Coronary artery (tissue), 2 donors: ENCODE data around the gene IFNL2.

ENCODE experiments used
- DNase-seq: peaks from one replicate; pipeline ENCODE4 v3.0.0-alpha.2; 2017; ENCODE audit warnings: low spot score
- H3K27ac ChIP-seq, 2 donors: fragments of 200-600 bp; sonication (generic); one replicate each; pipeline ENCODE4 v1.5.1; 2016 to 2019
- H3K4me3 ChIP-seq: fragments of 200-600 bp; sonication (generic); 2 replicates; pipeline ENCODE4 v1.5.1; 2016; ENCODE audit warnings: mild to moderate bottlenecking, moderate library complexity
- CTCF ChIP-seq: fragments of 200-600 bp; sonication (generic); IDR thresholded peaks from one replicate; pipeline ENCODE4 v1.5.1; 2019; ENCODE audit warnings: antibody characterized with exemption

The IFNL2 gene

DNA sequence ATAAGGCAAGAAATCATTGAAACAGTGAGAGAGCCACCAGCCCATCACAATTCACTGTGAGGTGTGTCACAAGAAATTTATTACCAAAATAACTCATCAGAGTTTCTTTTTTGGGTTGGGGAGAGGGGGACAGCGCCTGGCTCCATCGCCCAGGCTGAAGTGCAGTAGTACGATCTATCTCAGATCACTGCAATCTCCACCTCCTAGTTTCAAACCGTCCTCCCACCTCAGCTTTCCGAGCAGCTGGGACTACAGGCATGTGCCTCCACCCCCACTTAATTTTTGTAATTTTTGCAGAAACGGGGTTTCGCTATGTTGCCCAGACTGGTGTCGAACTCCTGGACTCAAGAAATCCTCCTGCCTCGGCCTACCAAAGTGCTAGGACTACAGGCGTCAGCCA is 31.6 kb downstream of the IFNL2 start:
- DNase-seq: no peak
- Histone ChIP-seq H3K4me3 (no peak overlapping the region), H3K27ac (no peak overlapping the region)
- TF ChIP-seq CTCF: no peak

GRCh38 chr19:39301021-39301420 is 32.8 kb downstream of the IFNL2 start:
- Histone ChIP-seq H3K4me3 (no peak overlapping the region), H3K27ac (no peak overlapping the region)
- no peak for TF ChIP-seq CTCF
- no peak for DNase-seq

- no peak for DNase-seq
- Histone ChIP-seq H3K27ac (no peak overlapping the region), H3K4me3 (no peak overlapping the region)
- no peak for TF ChIP-seq CTCF
These were observed 33.4 kb downstream of the IFNL2 start for GRCh38 chr19:39301562-39301961.

DNA sequence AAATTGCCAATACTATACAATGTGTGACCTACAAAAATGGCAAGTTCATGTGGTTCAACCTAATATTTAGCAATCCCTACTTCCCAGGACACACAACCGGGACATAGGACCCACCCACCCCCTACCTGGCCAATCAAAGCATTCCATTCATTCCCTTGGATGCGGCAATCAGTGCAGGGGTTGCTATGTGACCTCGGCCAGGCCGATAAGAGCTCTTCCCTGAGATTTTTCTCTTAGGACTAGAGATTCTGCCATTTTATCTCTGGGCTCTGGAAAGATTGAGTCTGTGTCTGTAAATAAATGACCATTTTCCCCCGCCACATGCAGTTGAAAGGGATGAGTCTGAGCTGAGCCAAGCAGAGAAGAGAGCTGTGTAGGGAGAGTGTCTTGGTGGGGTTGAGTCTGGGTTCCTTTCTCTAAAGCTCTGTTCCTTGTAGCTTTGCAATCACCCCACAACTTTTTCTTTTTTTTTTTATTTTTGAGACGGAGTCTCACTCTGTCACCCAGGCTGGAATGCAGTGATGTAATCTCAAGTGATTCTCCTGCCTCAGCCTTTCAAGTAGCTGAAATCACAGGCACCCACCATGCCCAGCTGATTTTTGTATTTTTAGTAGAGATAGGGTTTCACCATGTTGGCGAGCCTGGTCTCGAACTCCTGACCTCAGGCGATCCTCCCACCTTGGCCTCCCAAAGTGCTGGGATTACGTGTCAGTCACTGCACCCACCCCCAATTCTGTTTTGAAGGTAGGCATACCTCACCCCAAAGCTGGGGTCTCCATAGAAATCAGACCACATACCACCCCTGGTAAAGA is 35.4 kb downstream of the IFNL2 start:
- H3K4me3 ChIP-seq: no peak overlapping the region
- no peak for TF ChIP-seq CTCF
- no peak overlapping the region for H3K27ac ChIP-seq
- DNase-seq: no peak

DNA sequence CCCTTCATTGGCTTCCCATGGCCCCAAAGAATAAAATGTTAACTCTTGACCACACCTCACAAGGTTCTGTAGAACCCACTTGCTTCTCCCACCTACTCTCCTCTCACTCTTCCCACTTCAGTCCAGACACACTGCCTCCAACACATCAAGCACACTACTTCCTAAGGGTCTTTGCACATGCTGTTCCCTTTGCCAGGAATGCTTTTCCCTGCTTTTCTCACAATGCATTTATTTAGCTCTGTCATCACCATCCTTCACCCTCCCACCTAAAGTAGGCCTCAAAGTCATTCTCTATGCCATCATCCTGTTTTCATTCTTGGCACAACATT is 36.0 kb downstream of the IFNL2 start:
- H3K4me3 ChIP-seq: no peak overlapping the region
- DNase-seq: no peak
- no peak overlapping the region for H3K27ac ChIP-seq
- no peak for TF ChIP-seq CTCF

GRCh38 chr19:39304701-39305571 is 36.7 kb downstream of the IFNL2 start:
- TF ChIP-seq CTCF: no peak
- H3K27ac ChIP-seq: no peak overlapping the region
- no peak for DNase-seq
- no peak overlapping the region for H3K4me3 ChIP-seq

GRCh38 chr19:39306075-39306474 is 37.9 kb downstream of the IFNL2 start:
- Histone ChIP-seq H3K27ac (no peak overlapping the region), H3K4me3 (no peak overlapping the region)
- DNase-seq: no peak
- no peak for TF ChIP-seq CTCF
